ENCODE measurements around the gene PSG1.
"Not testable (repeated sequence)": the region's sequence is repeated elsewhere in the genome, so short reads cannot be mapped to it uniquely, and the experiment has no call there.

The PSG1 gene

GRCh38 chr19:42879613-42880012, at the start of gene PSG1:
Gene PSG1, minus strand, starts transcription at chr19:42879713. Its CDS starts 132 bp downstream, at chr19:42879581.
- no peak for DNase-seq (ENCODE audit: low read depth)

GRCh38 chr19:42928896-42929295, 49.4 kb upstream of the PSG1 start:
- no peak for DNase-seq (ENCODE audit: low read depth)

GRCh38 chr19:42926781-42927180, 47.3 kb upstream of the PSG1 start:
- no peak for DNase-seq (ENCODE audit: low read depth)

DNA sequence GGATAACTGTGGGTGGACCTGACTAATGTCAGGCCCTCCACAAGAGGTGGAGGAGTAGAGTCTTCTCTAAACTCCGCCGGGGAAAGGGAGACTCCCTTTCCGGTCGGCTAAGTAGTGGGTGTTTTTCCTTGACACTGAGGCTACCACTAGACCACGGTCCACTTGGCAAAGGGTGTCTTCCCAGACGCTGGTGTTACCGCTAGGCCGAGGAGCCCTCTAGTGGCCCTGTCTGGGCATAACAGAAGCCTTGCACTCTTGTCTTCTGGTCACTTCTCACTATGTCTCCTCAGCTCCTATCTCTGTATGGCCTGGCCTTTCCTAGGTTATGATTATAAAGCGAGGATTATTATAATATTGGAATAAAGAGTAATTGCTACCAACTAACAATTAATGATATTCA, 43.6 kb upstream of the PSG1 start:
- DNase-seq (ENCODE audit: low read depth), result not testable (repeated sequence)

- DNase-seq (ENCODE audit: low read depth), result not testable (repeated sequence)
Measured at GRCh38 chr19:42920971-42921370, 41.5 kb upstream of the PSG1 start.

DNA sequence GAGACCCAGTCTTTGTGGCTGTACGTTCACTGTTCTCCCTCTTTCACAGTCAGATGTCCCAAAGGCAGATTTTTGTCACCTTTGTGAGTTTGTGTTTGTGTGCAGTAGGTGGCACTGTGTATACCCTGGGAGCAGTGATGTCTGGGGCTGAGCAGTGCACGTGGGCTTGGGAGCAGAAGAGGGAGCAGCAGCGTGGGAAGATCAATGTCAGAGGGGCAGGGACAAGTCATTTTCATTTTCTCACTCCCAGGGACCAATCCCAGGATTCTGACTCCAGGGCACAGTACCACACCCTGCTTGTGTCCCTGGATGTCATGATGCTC, 40.2 kb upstream of the PSG1 start:
- DNase-seq (ENCODE audit: low read depth), result no peak

GRCh38 chr19:42919070-42919756, 39.7 kb upstream of the PSG1 start:
- DNase-seq (ENCODE audit: low read depth), result not testable (repeated sequence)

GRCh38 chr19:42918377-42919069, 39.0 kb upstream of the PSG1 start:
- not testable (repeated sequence) for DNase-seq (ENCODE audit: low read depth)

DNA sequence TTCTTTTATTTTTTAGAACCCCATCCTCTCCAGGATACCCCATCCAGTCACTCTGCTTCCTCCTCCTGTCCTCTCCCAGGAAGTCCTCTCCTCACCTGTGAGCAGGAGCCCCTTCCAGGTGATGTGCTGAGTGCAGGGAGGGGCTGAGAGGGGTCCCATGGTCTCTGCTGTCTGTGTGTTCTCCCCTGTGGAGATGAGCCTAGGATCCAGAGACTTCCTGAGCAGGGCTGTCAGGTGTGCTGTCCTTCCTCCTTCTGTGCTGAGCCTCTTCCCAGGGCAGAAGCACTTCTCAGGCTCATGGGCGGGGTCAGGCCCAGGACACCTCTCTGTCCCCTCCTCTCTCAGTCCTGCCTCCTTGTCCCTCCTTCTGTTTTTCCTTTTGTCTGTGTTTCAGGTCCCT, 38.1 kb upstream of the PSG1 start, which contains the start of gene PSG6:
TSS of gene PSG6 (minus strand) at position 261 of the 400 bp plus-strand sequence. CDS start at position 159, 102 bp downstream.
- DNase-seq (ENCODE audit: low read depth), result not testable (repeated sequence)

DNA sequence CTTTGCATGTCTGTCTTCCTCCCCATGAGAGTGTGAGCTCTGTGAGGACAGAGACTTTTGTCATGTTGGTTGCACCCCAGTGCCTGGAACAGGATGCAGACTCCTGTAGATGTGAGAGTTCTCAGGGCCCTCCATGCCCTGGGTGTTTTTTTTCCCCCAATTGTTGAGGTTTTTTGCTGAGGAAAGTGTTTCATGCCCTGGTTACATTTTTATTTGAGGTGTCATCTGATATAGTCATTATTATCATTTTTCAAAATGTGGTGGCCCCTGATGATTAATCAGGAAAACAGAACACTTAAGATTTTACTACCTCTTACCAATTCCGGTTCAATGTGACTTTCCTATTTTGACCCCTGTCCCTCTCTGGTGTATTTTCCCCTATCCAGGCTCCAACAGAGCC, 37.4 kb upstream of the PSG1 start:
- not testable (repeated sequence) for DNase-seq (ENCODE audit: low read depth)

DNA sequence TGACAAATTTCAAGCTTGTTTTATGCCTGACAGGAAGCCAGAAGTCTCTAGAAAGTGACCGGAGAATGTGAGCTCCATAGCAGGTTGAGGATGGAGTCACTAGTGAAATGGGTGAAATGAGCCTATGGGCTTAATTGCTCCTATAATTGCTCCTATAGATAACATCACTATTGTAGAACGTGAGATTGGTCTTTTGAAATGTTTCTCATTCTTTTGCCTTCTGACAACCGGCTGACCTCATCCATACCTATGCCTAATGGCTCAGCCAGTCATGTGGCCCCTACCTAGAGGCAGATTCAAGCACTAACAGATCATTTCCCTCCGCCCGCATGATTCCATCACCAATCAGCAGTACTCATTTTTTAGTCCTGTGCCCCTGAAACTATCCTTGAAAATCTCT, 34.0 kb upstream of the PSG1 start:
- not testable (repeated sequence) for DNase-seq (ENCODE audit: low read depth)

GRCh38 chr19:42912941-42913340, 33.4 kb upstream of the PSG1 start:
- DNase-seq (ENCODE audit: low read depth), result not testable (repeated sequence)

- not testable (repeated sequence) for DNase-seq (ENCODE audit: low read depth)
Measured at GRCh38 chr19:42911731-42912130, 32.2 kb upstream of the PSG1 start.

DNA sequence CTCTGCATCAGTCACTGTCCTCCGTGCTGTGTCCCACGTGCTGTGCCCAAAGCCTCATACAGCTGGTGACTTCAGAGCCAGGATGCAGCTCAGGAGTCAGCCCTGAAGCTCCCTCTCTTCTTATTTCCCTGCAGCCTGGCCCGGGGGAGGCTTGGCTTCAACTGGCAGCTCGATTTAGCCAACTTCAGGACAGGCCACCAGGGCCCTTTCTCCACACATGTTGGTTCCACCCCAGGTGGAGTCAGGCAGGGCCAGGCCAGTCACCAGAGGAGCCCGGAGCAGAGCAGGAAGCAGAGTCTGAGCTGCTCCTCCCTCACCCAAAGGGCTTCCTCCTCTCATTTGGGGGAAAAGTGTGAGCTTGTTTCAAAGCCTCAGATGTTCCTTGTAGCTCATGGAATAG, 26.6 kb upstream of the PSG1 start:
- DNase-seq (ENCODE audit: low read depth), result not testable (repeated sequence)

- DNase-seq (ENCODE audit: low read depth), result not testable (repeated sequence)
Measured at GRCh38 chr19:42900561-42900960, 21.0 kb upstream of the PSG1 start.

DNA sequence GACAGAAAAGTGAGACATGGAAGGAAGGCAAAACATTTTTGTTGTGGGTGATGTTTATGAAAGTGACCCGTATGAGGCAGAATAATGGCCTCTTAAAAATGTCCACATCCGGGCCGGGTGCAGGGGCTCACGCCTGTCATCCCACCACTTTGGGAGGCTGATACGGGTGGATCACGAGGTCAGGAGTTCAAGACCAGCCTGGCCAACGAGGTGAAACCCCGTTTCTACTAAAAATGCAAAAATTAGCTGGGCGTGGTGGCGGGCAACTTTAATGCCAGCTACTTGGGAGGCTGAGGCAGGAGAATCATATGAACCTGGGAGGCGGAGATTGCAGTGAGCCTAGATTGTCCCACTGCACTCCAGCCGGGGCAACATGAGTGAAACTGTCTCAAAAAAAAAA, 20.2 kb upstream of the PSG1 start:
- DNase-seq (ENCODE audit: low read depth), result not testable (repeated sequence)

DNA sequence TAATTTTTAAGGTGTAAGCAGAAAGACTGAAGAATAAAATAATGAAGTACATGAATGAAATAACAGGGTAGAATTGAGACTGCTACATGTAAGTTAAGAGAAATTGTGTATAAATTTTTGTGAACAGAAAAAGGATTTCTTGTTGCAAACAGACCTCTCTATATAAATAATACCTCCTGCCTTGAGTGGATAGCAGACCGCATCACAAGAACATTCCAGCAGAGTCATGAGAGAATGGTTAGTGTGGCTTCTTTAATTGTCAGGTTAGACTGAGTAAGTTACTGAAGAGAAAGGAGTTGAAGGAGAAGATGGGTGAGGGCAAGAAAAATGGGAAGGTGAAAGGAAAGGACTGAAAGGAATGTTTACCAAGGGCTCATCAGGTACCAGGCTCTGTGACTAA, 19.6 kb upstream of the PSG1 start:
- not testable (repeated sequence) for DNase-seq (ENCODE audit: low read depth)

DNA sequence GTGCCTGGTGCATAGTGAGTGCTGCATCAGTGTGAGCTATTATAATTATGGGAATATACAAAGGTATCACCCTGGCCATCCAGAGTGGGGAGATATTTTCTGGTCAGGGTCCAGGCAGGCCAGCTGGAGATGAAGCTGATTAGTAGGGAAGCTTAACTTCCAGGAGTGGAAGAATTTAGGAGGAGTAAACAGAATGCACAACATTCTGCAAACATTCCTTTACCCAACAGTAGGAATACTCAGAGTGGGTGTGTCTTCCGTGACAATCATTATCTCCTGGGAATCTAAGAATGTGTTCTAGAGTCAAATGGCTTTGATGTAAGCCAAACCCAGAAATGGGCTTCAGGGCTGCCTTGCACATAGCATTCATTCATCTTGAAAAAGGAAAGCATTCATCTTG, 19.1 kb upstream of the PSG1 start:
- DNase-seq (ENCODE audit: low read depth), result not testable (repeated sequence)

DNA sequence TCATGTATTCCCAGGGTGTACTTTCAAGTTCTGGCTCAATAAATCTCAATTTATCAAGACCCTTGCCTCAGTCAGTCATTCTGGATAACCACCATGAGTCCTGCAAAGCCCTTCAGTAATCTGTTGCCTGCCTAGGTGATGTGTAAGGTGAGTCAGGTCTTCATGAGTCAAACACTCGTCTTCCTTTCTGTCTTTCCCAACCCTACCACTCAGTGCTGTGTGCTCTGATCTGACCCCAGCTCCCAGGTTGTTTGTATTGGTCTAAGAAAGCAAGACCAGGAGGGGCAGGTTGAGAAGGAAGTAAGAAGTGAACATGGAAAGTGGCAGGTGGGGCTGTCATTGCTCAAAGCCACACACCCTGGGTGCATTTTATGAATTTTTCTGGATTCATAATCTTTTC, 18.2 kb upstream of the PSG1 start:
- not testable (repeated sequence) for DNase-seq (ENCODE audit: low read depth)

DNA sequence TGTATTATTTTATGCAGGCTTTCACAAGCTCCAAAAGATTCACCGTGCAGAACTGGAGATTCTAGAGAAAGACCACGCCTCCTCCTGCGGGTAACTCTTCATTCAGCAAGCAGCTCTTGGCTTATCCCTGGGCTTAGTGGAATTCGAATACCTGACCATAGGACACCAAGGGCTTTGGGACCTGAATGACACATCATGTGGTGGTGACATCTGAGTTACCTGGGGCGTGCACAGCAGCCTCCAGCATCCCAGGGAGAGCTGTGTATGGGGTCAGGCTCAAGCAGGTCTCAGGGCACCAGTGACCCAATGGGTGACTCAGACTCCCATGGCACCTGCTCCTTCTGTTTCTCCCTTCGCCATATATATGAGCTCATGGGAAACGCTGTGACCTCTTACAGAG, 10.9 kb upstream of the PSG1 start:
- DNase-seq (ENCODE audit: low read depth), result not testable (repeated sequence)

GRCh38 chr19:42887876-42888445, 8.4 kb upstream of the PSG1 start:
- not testable (repeated sequence) for DNase-seq (ENCODE audit: low read depth)

GRCh38 chr19:42882730-42883129, 3.2 kb upstream of the PSG1 start:
- not testable (repeated sequence) for DNase-seq (ENCODE audit: low read depth)

DNA sequence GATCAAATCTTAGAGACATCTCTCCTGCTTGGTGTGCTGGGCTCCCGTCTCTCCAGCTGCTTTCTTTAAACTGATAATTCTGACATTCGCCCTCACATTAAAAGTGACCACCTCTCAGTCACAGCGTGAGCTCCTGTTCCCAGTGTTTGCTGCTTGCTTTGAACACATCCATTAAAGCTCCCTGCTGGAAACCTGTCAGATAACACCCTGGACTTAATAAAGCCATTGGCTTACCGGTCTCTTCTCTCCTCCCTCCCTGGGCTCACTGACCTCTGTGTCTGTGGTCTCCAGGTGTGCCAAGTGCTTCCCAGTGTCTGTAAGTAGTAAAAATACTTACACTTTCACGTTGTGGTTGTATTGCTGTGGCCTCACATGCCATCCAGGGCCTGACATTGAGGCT, 2.5 kb upstream of the PSG1 start:
- not testable (repeated sequence) for DNase-seq (ENCODE audit: low read depth)
